HepG2 (cell line): ENCODE results near the gene GNA14. TPM values are rescaled to one million over a fixed set of nuclear protein-coding genes. Genes with fewer than 3 reads are reported as not detected.
"Not testable (repeated sequence)": the region's sequence is repeated elsewhere in the genome, so short reads cannot be mapped to it uniquely, and the experiment has no call there.

Source experiments
- ATAC-seq: fragments of 200-7000 bp; cut with Tn5 transposase; 3 replicates; pipeline ENCODE4 v1.9.1; 2020; ENCODE audit warnings: mild to moderate bottlenecking, moderate library complexity
- BruUV-seq: library from RNA; stranded (reverse); fragments of 400-500 nt; replicated peaks from 2 replicates; lab custom pipeline; 2021; lab: Mats Ljungman, UMichigan
- CTCF ChIA-PET: fragments of 300-600 bp; formaldehyde crosslinking; extraction: SDS; loops from one replicate; lab custom pipeline; 2021; ENCODE audit warnings: low total read pairs, inconsistent platforms, low intra/inter-chr PET ratio; lab: Yijun Ruan, JAX
- POLR2A ChIA-PET: fragments of 350-600 bp; sonication (Branson Sonifier 250); formaldehyde crosslinking; loops from one replicate; lab custom pipeline; 2020; ENCODE audit warnings: antibody characterized with exemption, inconsistent platforms; lab: Yijun Ruan, JAX
- DNase-seq: peaks from one replicate; pipeline ENCODE4 v3.0.0-alpha.2; 2015; ENCODE audit warnings: low spot score
- FAIRE-seq: peaks from 3 replicates; lab custom pipeline; 2011; peaks lifted over from hg19 to GRCh38; lab: Jason Lieb, UNC
- H2AFZ ChIP-seq: one replicate; pipeline ENCODE4 v1.6.1; 2011; ENCODE audit warnings: low read length, inconsistent platforms
- H3K27ac ChIP-seq: fragments of 300-600 bp; 3 replicates; pipeline ENCODE4 v1.8.0; 2011; ENCODE audit warnings: mixed run types, mild to moderate bottlenecking, mixed read lengths, low read length, inconsistent platforms; ENCODE audit not compliant: insufficient read depth; ENCODE audit errors: extremely low read length
- H3K27me3 ChIP-seq, 2 experiments: fragments of 200-600 bp in 1 of 2; 2 replicates in 1 of 2; 3 replicates in 1 of 2; pipeline versions ENCODE4 v1.6.0 to v1.8.0; 2011; ENCODE audit warnings: low read length in 2 of 2, mild to moderate bottlenecking in 2 of 2, moderate library complexity in 2 of 2, inconsistent platforms in 1 of 2; ENCODE audit not compliant: insufficient read depth in 2 of 2, control insufficient read depth in 1 of 2
- H3K36me3 ChIP-seq, 2 experiments: fragments of 200-600 bp in 1 of 2; replicated peaks in 1 of 2; 2 replicates in 1 of 2; 3 replicates in 1 of 2; pipeline versions ENCODE4 v1.5.1 to v1.8.0; 2011; ENCODE audit warnings: low read length in 2 of 2, inconsistent platforms in 1 of 2; ENCODE audit not compliant: insufficient read depth in 2 of 2, control insufficient read depth in 1 of 2
- H3K4me1 ChIP-seq: 2 replicates; pipeline ENCODE4 v1.5.1; 2012; ENCODE audit warnings: low read length, inconsistent platforms; ENCODE audit not compliant: insufficient read depth
- H3K4me2 ChIP-seq: 2 replicates; pipeline ENCODE4 v1.6.0; 2011; ENCODE audit warnings: low read depth, low read length, inconsistent platforms
- H3K4me3 ChIP-seq, 3 experiments: fragments of 200-600 bp in 1 of 3; sonication (generic), shearing (Covaris generic) in 1 of 3; replicated peaks in 1 of 3; 2 replicates each; pipeline ENCODE4 v1.5.1; 2011 to 2016; ENCODE audit warnings: low read length in 3 of 3, inconsistent platforms in 2 of 3, low read depth in 2 of 3, mild to moderate bottlenecking in 2 of 3, control low read depth in 1 of 3, mixed read lengths in 1 of 3; ENCODE audit not compliant: insufficient read depth in 1 of 3
- H3K79me2 ChIP-seq: one replicate; pipeline ENCODE4 v1.6.1; 2011; ENCODE audit warnings: low read length, inconsistent platforms; ENCODE audit not compliant: insufficient read depth
- H3K9ac ChIP-seq: 2 replicates; pipeline ENCODE4 v1.6.0; 2011; ENCODE audit warnings: mild to moderate bottlenecking, low read depth, low read length, inconsistent platforms; ENCODE audit not compliant: insufficient read depth
- H3K9me3 ChIP-seq: 2 replicates; pipeline ENCODE4 v1.5.1; 2012; ENCODE audit warnings: mild to moderate bottlenecking, low read length
- H4K20me1 ChIP-seq: 2 replicates; pipeline ENCODE4 v1.6.0; 2011; ENCODE audit warnings: inconsistent platforms, mild to moderate bottlenecking, low read length, moderate library complexity; ENCODE audit not compliant: insufficient read depth
- FOSL2 ChIP-seq: sonication (generic); formaldehyde crosslinking; IDR thresholded peaks from 2 replicates; pipeline ENCODE4 v1.4.0; 2020; ENCODE audit warnings: missing genetic modification reagents
- JUN ChIP-seq: sonication (generic); formaldehyde crosslinking; IDR thresholded peaks from 2 replicates; pipeline ENCODE4 v1.4.0; 2020; ENCODE audit warnings: mild to moderate bottlenecking, missing genetic modification reagents
- MTA1 ChIP-seq: sonication (generic); formaldehyde crosslinking; IDR thresholded peaks from 2 replicates; pipeline ENCODE4 v1.4.0; 2020; ENCODE audit warnings: missing genetic modification reagents, mild to moderate bottlenecking, borderline replicate concordance
- NFIC ChIP-seq: IDR thresholded peaks from 2 replicates; pipeline ENCODE4 v1.6.1; 2012; ENCODE audit warnings: mild to moderate bottlenecking, low read length, inconsistent platforms
- ZBTB40 ChIP-seq, 2 experiments: fragments of 450-650 bp in 1 of 2; sonication (generic) in 1 of 2; formaldehyde crosslinking in 1 of 2; IDR thresholded peaks; 2 replicates each; pipeline versions ENCODE4 v1.6.1 to v1.8.0; 2016 to 2022; ENCODE audit warnings: antibody characterized with exemption in 1 of 2, mild to moderate bottlenecking in 1 of 2, missing genetic modification reagents in 1 of 2
- WGBS: methylation state at CpG from one replicate; pipeline ENCODE4 v1.1.6; 2017; ENCODE audit warnings: low lambda C conversion rate; 5-methylcytosine and 5-hydroxymethylcytosine counted together
- in situ Hi-C: cut with HindIII; loops from 2 replicates; pipeline ENCODE4 v1.10.0; 2017; ENCODE audit warnings: low pct_unique_long_range_greater_than_20kb; ENCODE audit not compliant: extremely low pct_ligation_motif_present
- intact Hi-C: fragments of 100-400 bp; cut with micrococcal nuclease; formaldehyde crosslinking; loops from one replicate; pipeline ENCODE4 v1.10.0; 2022; ENCODE audit not compliant: unreplicated experiment
- polyA plus RNA-seq, 8 experiments: library from polyadenylated mRNA; depleted of rRNA in 3 of 8; stranded (reverse) in 7 of 8; unstranded in 1 of 8; fragments of >200 nt; fragmentation: Illumina TruSeq in 4 of 8; extraction: Trizol in 4 of 8; gene quantifications; 2 replicates each; pipeline versions ENCODE4 v1.2.1 to v1.2.3, GENCODE V29; 2011 to 2016; ENCODE audit warnings: low read depth in 4 of 8, missing spikeins in 1 of 8, mixed read lengths in 1 of 8; ENCODE audit not compliant: insufficient read depth in 1 of 8
- total RNA-seq, 5 experiments: library from RNA; depleted of rRNA; stranded (reverse); fragments of >200 nt; fragmentation: Illumina TruSeq; extraction: Trizol; gene quantifications; 2 replicates each; pipeline ENCODE4 v1.2.3, GENCODE V29; 2016; ENCODE audit warnings: low read depth in 1 of 5

The GNA14 gene
- total and polyA plus RNA-seq, 2 of the 13 experiments (the other 11 are each of a cell fraction or from before 2014, with no cell fraction given) = not detected

DNA sequence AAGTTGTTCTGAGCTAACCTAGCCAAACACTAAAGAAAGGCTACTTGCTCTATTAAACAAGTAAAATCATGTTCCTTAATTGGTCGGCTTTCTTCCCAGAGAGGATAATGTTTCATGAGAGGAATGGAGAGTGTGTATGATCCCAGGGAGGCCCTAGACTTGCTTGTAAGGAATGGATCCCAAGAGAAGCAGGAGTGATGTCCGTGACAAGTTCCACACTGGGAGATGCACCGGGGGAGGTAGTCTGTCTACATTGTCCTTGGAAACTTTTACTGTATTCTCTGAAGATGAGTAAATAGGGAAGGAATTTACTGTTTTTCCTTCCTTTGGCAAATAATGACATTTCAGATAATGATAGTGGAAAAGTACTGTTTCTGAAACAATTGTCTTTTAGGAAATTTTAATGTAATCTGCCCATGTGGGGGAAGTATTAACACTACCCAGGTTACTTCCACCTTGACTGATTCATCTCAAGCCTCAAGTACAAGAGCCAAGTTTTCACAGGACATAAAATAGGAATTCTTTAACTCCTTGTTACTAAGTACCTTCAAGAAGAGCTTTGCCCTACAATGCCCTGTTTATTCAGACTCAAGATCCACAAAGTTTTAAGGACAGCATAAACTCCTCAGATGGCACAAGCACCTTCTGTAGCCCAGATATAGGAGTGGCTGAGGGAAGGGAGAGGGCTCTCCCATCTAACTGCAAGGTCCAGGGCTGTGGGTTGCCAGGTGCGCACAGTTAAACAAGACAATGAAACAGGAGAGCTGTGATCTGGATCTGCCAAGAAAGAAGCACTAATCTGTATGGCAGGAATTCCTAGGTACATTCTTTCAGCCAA, 152.1 kb downstream of the GNA14 start (continued):
- TF ChIP-seq ZBTB40 (IDR thresholded peaks at IDR 0.05) = no peak
- TF ChIP-seq ZBTB40 (CRISPR knock-in tag; IDR thresholded peaks at IDR 0.05) = no peak
- TF ChIP-seq JUN (CRISPR knock-in tag) = no peak
- TF ChIP-seq MTA1 (CRISPR knock-in tag) = no peak
- TF ChIP-seq NFIC = no peak; the same call in 1 of the 2 replicates
- peak; percentile 32; the same call in 1 of the 2 replicates for TF ChIP-seq FOSL2
- TF ChIP-seq, all 625 proteins: peak for 10

DNA sequence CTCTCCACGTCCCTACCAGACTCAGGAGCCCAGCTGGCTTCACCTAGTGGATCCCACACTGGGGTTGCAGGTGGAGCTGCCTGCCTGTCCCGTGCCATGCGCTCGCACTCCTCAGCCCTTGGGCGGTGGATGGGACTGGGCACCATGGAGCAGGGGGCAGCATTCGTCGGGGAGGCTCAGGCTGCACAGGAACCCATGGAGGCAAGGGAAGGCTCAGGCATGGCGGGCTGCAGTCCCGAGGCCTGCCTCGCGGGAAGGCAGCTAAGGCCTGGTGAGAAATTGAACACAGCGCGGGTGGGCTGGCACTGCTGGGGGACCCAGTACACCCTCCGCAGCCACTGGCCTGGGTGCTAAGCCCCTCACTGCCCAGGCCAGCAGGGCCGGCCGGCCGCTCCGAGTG, 157.8 kb downstream of the GNA14 start:
- H3K27me3 ChIP-seq, H3K4me3 ChIP-seq, POLR2A ChIA-PET, BruUV-seq, FAIRE-seq, intact Hi-C loops, H3K27ac ChIP-seq, H3K4me1 ChIP-seq, CTCF ChIA-PET, H3K4me2 ChIP-seq, H2AFZ ChIP-seq, H3K79me2 ChIP-seq, H3K9ac ChIP-seq, H3K36me3 ChIP-seq, H3K9me3 ChIP-seq, in situ Hi-C loops, H4K20me1 ChIP-seq, DNase-seq, ATAC-seq: not testable (repeated sequence)
- WGBS = 62% methylated on average over 5 of the region's 18 CpGs
